Thoracic aorta (tissue), 2 donors: ENCODE data around the gene RNF133. TPM values are rescaled to one million over a fixed set of nuclear protein-coding genes. Genes with fewer than 3 reads are reported as not detected.

Source experiments
- ATAC-seq: fragments of 150-250 bp; one replicate; pipeline ENCODE4 v1.8.0; 2017; ENCODE audit warnings: low read depth; ENCODE audit not compliant: insufficient number of reproducible peaks, low FRiP score
- DNase-seq: peaks from one replicate; pipeline ENCODE4 v3.0.0-alpha.2; 2020; ENCODE audit warnings: low spot score
- H3K27ac ChIP-seq, 2 donors: fragments of 200-600 bp; sonication (generic); 1 replicate in 1 of 2; 2 replicates in 1 of 2; pipeline ENCODE4 v1.5.1; 2016; ENCODE audit warnings: mild to moderate bottlenecking in 2 of 2, moderate library complexity in 2 of 2
- H3K27me3 ChIP-seq: fragments of 200-600 bp; sonication (generic); replicated peaks from 2 replicates; pipeline ENCODE4 v1.6.0; 2016; ENCODE audit warnings: mild to moderate bottlenecking; ENCODE audit not compliant: insufficient read depth
- H3K36me3 ChIP-seq: fragments of 200-600 bp; sonication (generic); one replicate; pipeline ENCODE4 v1.5.1; 2016
- H3K4me1 ChIP-seq, 2 donors: fragments of 200-600 bp; sonication (generic); 1 replicate in 1 of 2; 2 replicates in 1 of 2; pipeline versions ENCODE4 v1.5.1 to v1.6.0; 2016; ENCODE audit warnings: low read depth in 2 of 2, mild to moderate bottlenecking in 1 of 2; ENCODE audit not compliant: control insufficient read depth in 1 of 2
- H3K4me3 ChIP-seq: fragments of 200-600 bp; sonication (generic); 2 replicates; pipeline ENCODE4 v1.5.1; 2016; ENCODE audit warnings: mild to moderate bottlenecking
- H3K9me3 ChIP-seq: fragments of 200-600 bp; sonication (generic); 2 replicates; pipeline ENCODE4 v1.5.1; 2016
- total RNA-seq, 2 donors: library from RNA; depleted of rRNA; stranded (reverse); fragments of >200 nt; gene quantifications; one replicate each; pipeline versions ENCODE4 v1.1.0 to v1.2.3, GENCODE V29; 2016
- TF ChIP-seq, protein P1 (sequence below): fragments of 200-600 bp; sonication (generic); IDR thresholded peaks from one replicate; pipeline ENCODE4 v1.5.1; 2019; ENCODE audit warnings: antibody characterized with exemption

The RNF133 gene
- total RNA-seq, 2 donors from 2014 or later = 0.68 to 4.6 TPM

GRCh38 chr7:122736183-122736582 is 37.3 kb upstream of the RNF133 start:
- Histone ChIP-seq H3K9me3 (no peaks in the 10 kb centered on the region), H3K27me3 (no peaks in the 10 kb centered on the region), H3K4me1 (no peaks in the 10 kb centered on the region), H3K36me3 (no peaks in the 10 kb centered on the region), H3K27ac (no peak overlapping the region), H3K4me3 (no peak overlapping the region)
- ATAC-seq = no peak
- DNase-seq = no peak
- TF ChIP-seq, protein P1, sequence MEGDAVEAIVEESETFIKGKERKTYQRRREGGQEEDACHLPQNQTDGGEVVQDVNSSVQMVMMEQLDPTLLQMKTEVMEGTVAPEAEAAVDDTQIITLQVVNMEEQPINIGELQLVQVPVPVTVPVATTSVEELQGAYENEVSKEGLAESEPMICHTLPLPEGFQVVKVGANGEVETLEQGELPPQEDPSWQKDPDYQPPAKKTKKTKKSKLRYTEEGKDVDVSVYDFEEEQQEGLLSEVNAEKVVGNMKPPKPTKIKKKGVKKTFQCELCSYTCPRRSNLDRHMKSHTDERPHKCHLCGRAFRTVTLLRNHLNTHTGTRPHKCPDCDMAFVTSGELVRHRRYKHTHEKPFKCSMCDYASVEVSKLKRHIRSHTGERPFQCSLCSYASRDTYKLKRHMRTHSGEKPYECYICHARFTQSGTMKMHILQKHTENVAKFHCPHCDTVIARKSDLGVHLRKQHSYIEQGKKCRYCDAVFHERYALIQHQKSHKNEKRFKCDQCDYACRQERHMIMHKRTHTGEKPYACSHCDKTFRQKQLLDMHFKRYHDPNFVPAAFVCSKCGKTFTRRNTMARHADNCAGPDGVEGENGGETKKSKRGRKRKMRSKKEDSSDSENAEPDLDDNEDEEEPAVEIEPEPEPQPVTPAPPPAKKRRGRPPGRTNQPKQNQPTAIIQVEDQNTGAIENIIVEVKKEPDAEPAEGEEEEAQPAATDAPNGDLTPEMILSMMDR = no peak

DNA sequence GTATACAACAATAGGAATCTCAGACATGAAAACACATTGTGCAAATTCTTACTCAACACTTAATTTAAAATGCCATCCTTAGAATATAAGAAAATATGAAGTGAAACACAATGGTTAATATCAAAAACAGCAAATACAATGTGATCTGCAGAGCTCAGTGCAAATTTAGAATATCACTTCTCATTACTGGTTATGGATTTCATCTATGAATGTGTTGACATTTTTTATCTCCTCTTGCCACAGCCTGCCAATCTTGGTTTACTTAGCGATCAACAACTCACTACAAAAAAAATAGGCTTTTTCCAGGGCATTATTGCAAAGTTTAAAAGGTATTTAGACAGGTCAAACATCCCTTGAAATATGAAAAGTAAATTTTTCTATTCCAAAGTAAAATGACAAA is 28.8 kb upstream of the RNF133 start:
- DNase-seq (no peak), ATAC-seq (no peak)
- H3K27me3 ChIP-seq = no peaks in the 10 kb centered on the region
- TF ChIP-seq, protein P1 = no peak
- H3K36me3 ChIP-seq = no peaks in the 10 kb centered on the region
- peaks cover 0 to 4% of the 10 kb centered on the region in 2 donors for H3K4me1 ChIP-seq
- no peak overlapping the region for H3K27ac ChIP-seq
- H3K4me3 ChIP-seq = no peak overlapping the region
- no peaks in the 10 kb centered on the region for H3K9me3 ChIP-seq

GRCh38 chr7:122727354-122727753 is 28.4 kb upstream of the RNF133 start:
- no peaks in the 10 kb centered on the region for H3K36me3 ChIP-seq
- no peak for ATAC-seq

DNA sequence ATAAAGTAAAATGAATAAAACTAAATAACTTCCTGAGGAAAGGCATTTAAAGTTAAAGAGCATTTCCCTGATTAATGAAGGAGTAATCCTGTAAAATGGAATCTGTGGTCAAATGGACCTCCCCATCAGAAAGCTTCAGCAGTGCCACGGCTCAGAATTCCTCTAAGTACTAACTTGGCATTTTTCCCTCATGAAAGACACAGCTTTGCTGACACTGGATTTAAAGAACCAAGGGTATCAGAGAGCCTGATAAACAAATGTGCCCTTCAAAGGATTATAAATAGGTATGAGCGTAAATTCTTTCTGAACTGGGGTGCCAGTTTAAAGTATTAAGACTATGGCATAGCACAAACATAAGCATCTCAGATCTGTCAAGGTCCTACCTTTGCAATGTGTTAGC is 28.0 kb upstream of the RNF133 start:
- peaks cover 0 to 4% of the 10 kb centered on the region in 2 donors for H3K4me1 ChIP-seq
- no peaks in the 10 kb centered on the region for H3K27me3 ChIP-seq
- ATAC-seq (no peak), DNase-seq (no peak)
- H3K4me3 ChIP-seq = no peak overlapping the region
- H3K36me3 ChIP-seq = no peaks in the 10 kb centered on the region
- TF ChIP-seq, protein P1 = no peak
- no peaks in the 10 kb centered on the region for H3K9me3 ChIP-seq
- H3K27ac ChIP-seq = no peak overlapping the region

More at GRCh38 chr7:122727354-122727753, 28.4 kb upstream of the RNF133 start:
- Histone ChIP-seq H3K4me1 (peaks cover 0 to 4% of the 10 kb centered on the region in 2 donors), H3K4me3 (no peak overlapping the region), H3K9me3 (no peaks in the 10 kb centered on the region), H3K27ac (no peak overlapping the region), H3K27me3 (no peaks in the 10 kb centered on the region)
- TF ChIP-seq, protein P1 = no peak
- no peak for DNase-seq

GRCh38 chr7:122724366-122724765 is 25.4 kb upstream of the RNF133 start:
- TF ChIP-seq, protein P1 = no peak
- Histone ChIP-seq H3K27me3 (no peaks in the 10 kb centered on the region), H3K9me3 (no peaks in the 10 kb centered on the region), H3K4me3 (no peak overlapping the region), H3K4me1 (peaks cover 0 to 4% of the 10 kb centered on the region in 2 donors), H3K27ac (no peak overlapping the region), H3K36me3 (no peaks in the 10 kb centered on the region)
- DNase-seq (no peak), ATAC-seq (no peak)
